Stimulated activated naive B cell treated with anti-CD40 and anti-IgM and Interleukin-4, amounts not matched to agents 10 μg/mL and 1 μg/mL and 100 μg/mL, for 72 hours (primary cell): ENCODE measurements around the gene HOXD1.

Experiments
- ATAC-seq, 2 donors: fragments of 150-1000 bp; cut with Tn5 transposase; replicated peaks; 2 replicates each; pipeline ENCODE4 v1.10.0; 2021; ENCODE audit warnings: moderate library complexity in 1 of 2
- DNase-seq: peaks from one replicate; pipeline ENCODE4 v3.0.0; 2021
- H3K27ac Mint-ChIP-seq: one replicate; pipeline ENCODE4 v1.8.0; 2022; ENCODE audit warnings: mild to moderate bottlenecking, mixed read lengths
- H3K27me3 Mint-ChIP-seq, 2 donors: one replicate each; pipeline ENCODE4 v1.8.0; 2022; ENCODE audit warnings: mixed read lengths in 2 of 2
- H3K36me3 Mint-ChIP-seq, 2 donors: one replicate each; pipeline ENCODE4 v1.8.0; 2022; ENCODE audit warnings: mixed read lengths in 2 of 2, mild to moderate bottlenecking in 1 of 2
- H3K4me1 Mint-ChIP-seq, 2 donors: one replicate each; pipeline ENCODE4 v1.8.0; 2022; ENCODE audit warnings: mixed read lengths in 2 of 2, mild to moderate bottlenecking in 1 of 2
- H3K4me3 Mint-ChIP-seq, 2 donors: one replicate each; pipeline ENCODE4 v1.8.0; 2022; ENCODE audit warnings: mild to moderate bottlenecking in 2 of 2, mixed read lengths in 2 of 2, moderate library complexity in 1 of 2
- H3K9me3 Mint-ChIP-seq, 2 donors: one replicate each; pipeline ENCODE4 v1.8.0; 2022; ENCODE audit warnings: mixed read lengths in 2 of 2, mild to moderate bottlenecking in 1 of 2

The HOXD1 gene

GRCh38 chr2:176200971-176201370 lies 12.5 kb downstream of the HOXD1 start:
- no peak for ATAC-seq
- Mint-ChIP-seq H3K36me3 (no peaks in the 10 kb centered on the region), H3K4me3 (no peak overlapping the region), H3K9me3 (peaks cover 0 to 6% of the 10 kb centered on the region in 2 donors), H3K27me3 (peaks cover 34 to 47% of the 10 kb centered on the region in 2 donors), H3K4me1 (no peaks in the 10 kb centered on the region), H3K27ac (no peak overlapping the region)
- DNase-seq, result no peak

- Mint-ChIP-seq H3K4me3 (no peak overlapping the region), H3K27ac (no peak overlapping the region), H3K36me3 (no peaks in the 10 kb centered on the region), H3K27me3 (peaks cover 26 to 38% of the 10 kb centered on the region in 2 donors), H3K4me1 (no peaks in the 10 kb centered on the region), H3K9me3 (peaks cover 0 to 6% of the 10 kb centered on the region in 2 donors)
- ATAC-seq (no peak), DNase-seq (no peak)
Measured at GRCh38 chr2:176202491-176202890, 14.0 kb downstream of the HOXD1 start.

GRCh38 chr2:176205126-176205525 lies 16.7 kb downstream of the HOXD1 start:
- Mint-ChIP-seq H3K27ac (no peak overlapping the region), H3K27me3 (peaks cover 28 to 32% of the 10 kb centered on the region in 2 donors), H3K9me3 (peaks cover 0 to 6% of the 10 kb centered on the region in 2 donors), H3K4me1 (no peaks in the 10 kb centered on the region), H3K4me3 (no peak overlapping the region), H3K36me3 (no peaks in the 10 kb centered on the region)
- DNase-seq (no peak), ATAC-seq (no peak)

- peaks cover 0 to 3% of the 10 kb centered on the region in 2 donors for H3K9me3 Mint-ChIP-seq
- H3K27me3 Mint-ChIP-seq, result peaks cover 29 to 34% of the 10 kb centered on the region in 2 donors
- no peak overlapping the region for H3K4me3 Mint-ChIP-seq
- DNase-seq, result no peak
- no peaks in the 10 kb centered on the region for H3K4me1 Mint-ChIP-seq
- no peak for ATAC-seq
- no peak overlapping the region for H3K27ac Mint-ChIP-seq
- no peaks in the 10 kb centered on the region for H3K36me3 Mint-ChIP-seq
Measured at GRCh38 chr2:176206136-176206535, 17.7 kb downstream of the HOXD1 start.

GRCh38 chr2:176206682-176207081 lies 18.2 kb downstream of the HOXD1 start:
- Mint-ChIP-seq H3K36me3 (no peaks in the 10 kb centered on the region), H3K4me1 (no peaks in the 10 kb centered on the region), H3K9me3 (peaks cover 0 to 3% of the 10 kb centered on the region in 2 donors), H3K27me3 (peaks cover 29 to 34% of the 10 kb centered on the region in 2 donors), H3K27ac (no peak overlapping the region), H3K4me3 (no peak overlapping the region)
- DNase-seq (no peak), ATAC-seq (no peak)

GRCh38 chr2:176211110-176211509 lies 22.6 kb downstream of the HOXD1 start:
- Mint-ChIP-seq H3K27me3 (peaks cover 17 to 18% of the 10 kb centered on the region in 2 donors), H3K4me3 (no peak overlapping the region), H3K36me3 (no peaks in the 10 kb centered on the region), H3K4me1 (no peaks in the 10 kb centered on the region), H3K9me3 (no peaks in the 10 kb centered on the region), H3K27ac (no peak overlapping the region)
- DNase-seq, result no peak
- ATAC-seq, result no peak

- Mint-ChIP-seq H3K4me3 (no peak overlapping the region), H3K4me1 (no peaks in the 10 kb centered on the region), H3K36me3 (no peaks in the 10 kb centered on the region), H3K27me3 (peaks cover 17 to 18% of the 10 kb centered on the region in 2 donors), H3K9me3 (no peaks in the 10 kb centered on the region), H3K27ac (no peak overlapping the region)
- no peak for ATAC-seq
- no peak for DNase-seq
Measured at GRCh38 chr2:176212276-176212675, 23.8 kb downstream of the HOXD1 start.

- no peaks in the 10 kb centered on the region for H3K36me3 Mint-ChIP-seq
- no peak overlapping the region for H3K4me3 Mint-ChIP-seq
- no peak for DNase-seq
- H3K9me3 Mint-ChIP-seq, result no peaks in the 10 kb centered on the region
- H3K4me1 Mint-ChIP-seq, result no peaks in the 10 kb centered on the region
- ATAC-seq, result no peak
- H3K27ac Mint-ChIP-seq, result no peak overlapping the region
- peaks cover 17 to 18% of the 10 kb centered on the region in 2 donors for H3K27me3 Mint-ChIP-seq
Measured at GRCh38 chr2:176213406-176213805, 24.9 kb downstream of the HOXD1 start.

GRCh38 chr2:176227874-176228273 lies 39.4 kb downstream of the HOXD1 start:
- peaks cover 26 to 50% of the 10 kb centered on the region in 2 donors for H3K27me3 Mint-ChIP-seq
- no peak overlapping the region for H3K4me3 Mint-ChIP-seq
- no peak for ATAC-seq
- H3K4me1 Mint-ChIP-seq, result no peaks in the 10 kb centered on the region
- H3K27ac Mint-ChIP-seq, result no peak overlapping the region
- H3K9me3 Mint-ChIP-seq, result peaks cover 0 to 3% of the 10 kb centered on the region in 2 donors
- no peaks in the 10 kb centered on the region for H3K36me3 Mint-ChIP-seq
- DNase-seq, result no peak

- H3K36me3 Mint-ChIP-seq, result no peaks in the 10 kb centered on the region
- H3K27ac Mint-ChIP-seq, result no peak overlapping the region
- DNase-seq (no peak), ATAC-seq (no peak)
- H3K4me3 Mint-ChIP-seq, result no peak overlapping the region
- H3K4me1 Mint-ChIP-seq, result no peaks in the 10 kb centered on the region
- peaks cover 0 to 2% of the 10 kb centered on the region in 2 donors for H3K9me3 Mint-ChIP-seq
- peaks cover 23 to 33% of the 10 kb centered on the region in 2 donors for H3K27me3 Mint-ChIP-seq
Measured at GRCh38 chr2:176234156-176234555, 45.7 kb downstream of the HOXD1 start.

- H3K4me3 Mint-ChIP-seq, result no peak overlapping the region
- H3K27ac Mint-ChIP-seq, result no peak overlapping the region
- H3K27me3 Mint-ChIP-seq, result peaks cover 26 to 29% of the 10 kb centered on the region in 2 donors
- H3K36me3 Mint-ChIP-seq, result no peaks in the 10 kb centered on the region
- H3K4me1 Mint-ChIP-seq, result no peaks in the 10 kb centered on the region
- ATAC-seq (no peak), DNase-seq (no peak)
- peaks cover 0 to 2% of the 10 kb centered on the region in 2 donors for H3K9me3 Mint-ChIP-seq
Measured at GRCh38 chr2:176234940-176235339, 46.5 kb downstream of the HOXD1 start.

- Mint-ChIP-seq H3K27ac (no peak overlapping the region), H3K4me1 (no peaks in the 10 kb centered on the region), H3K4me3 (no peak overlapping the region), H3K36me3 (no peaks in the 10 kb centered on the region), H3K9me3 (no peaks in the 10 kb centered on the region), H3K27me3 (peaks cover 22 to 23% of the 10 kb centered on the region in 2 donors)
- DNase-seq (no peak), ATAC-seq (no peak)
Measured at GRCh38 chr2:176237456-176237855, 49.0 kb downstream of the HOXD1 start.

GRCh38 chr2:176239031-176239430 lies 50.6 kb downstream of the HOXD1 start:
- ATAC-seq, result no peak
- no peaks in the 10 kb centered on the region for H3K36me3 Mint-ChIP-seq

GRCh38 chr2:176240301-176240700 lies 51.8 kb downstream of the HOXD1 start:
- no peak overlapping the region for H3K27ac Mint-ChIP-seq
- DNase-seq (no peak), ATAC-seq (no peak)
- no peaks in the 10 kb centered on the region for H3K9me3 Mint-ChIP-seq
- no peaks in the 10 kb centered on the region for H3K36me3 Mint-ChIP-seq
- no peak overlapping the region for H3K4me3 Mint-ChIP-seq
- H3K27me3 Mint-ChIP-seq, result peaks cover 18 to 28% of the 10 kb centered on the region in 2 donors
- no peaks in the 10 kb centered on the region for H3K4me1 Mint-ChIP-seq

More at GRCh38 chr2:176239031-176239430, 50.6 kb downstream of the HOXD1 start:
- DNase-seq, result no peak
- Mint-ChIP-seq H3K4me1 (no peaks in the 10 kb centered on the region), H3K9me3 (no peaks in the 10 kb centered on the region), H3K27me3 (peaks cover 18 to 28% of the 10 kb centered on the region in 2 donors), H3K4me3 (no peak overlapping the region), H3K27ac (no peak overlapping the region)
